Measurements from ENCODE around the gene SLC2A6.

- TF ChIP-seq, protein P1, sequence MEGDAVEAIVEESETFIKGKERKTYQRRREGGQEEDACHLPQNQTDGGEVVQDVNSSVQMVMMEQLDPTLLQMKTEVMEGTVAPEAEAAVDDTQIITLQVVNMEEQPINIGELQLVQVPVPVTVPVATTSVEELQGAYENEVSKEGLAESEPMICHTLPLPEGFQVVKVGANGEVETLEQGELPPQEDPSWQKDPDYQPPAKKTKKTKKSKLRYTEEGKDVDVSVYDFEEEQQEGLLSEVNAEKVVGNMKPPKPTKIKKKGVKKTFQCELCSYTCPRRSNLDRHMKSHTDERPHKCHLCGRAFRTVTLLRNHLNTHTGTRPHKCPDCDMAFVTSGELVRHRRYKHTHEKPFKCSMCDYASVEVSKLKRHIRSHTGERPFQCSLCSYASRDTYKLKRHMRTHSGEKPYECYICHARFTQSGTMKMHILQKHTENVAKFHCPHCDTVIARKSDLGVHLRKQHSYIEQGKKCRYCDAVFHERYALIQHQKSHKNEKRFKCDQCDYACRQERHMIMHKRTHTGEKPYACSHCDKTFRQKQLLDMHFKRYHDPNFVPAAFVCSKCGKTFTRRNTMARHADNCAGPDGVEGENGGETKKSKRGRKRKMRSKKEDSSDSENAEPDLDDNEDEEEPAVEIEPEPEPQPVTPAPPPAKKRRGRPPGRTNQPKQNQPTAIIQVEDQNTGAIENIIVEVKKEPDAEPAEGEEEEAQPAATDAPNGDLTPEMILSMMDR (optimal IDR thresholded peaks at IDR 0.05 in 1 of 3, IDR thresholded peaks at IDR 0.05 in 1 of 3, conservative IDR thresholded peaks at IDR 0.05 in 1 of 3; ENCODE audit: extremely low read depth in 1 of 3, insufficient read depth in 2 of 3, low read length in 3 of 3), result no peak
- no peak for TF ChIP-seq EZH2 (IDR thresholded peaks at IDR 0.05; ENCODE audit: low read length)
Observed at GRCh38 chr9:133458643-133459312, 20.1 kb downstream of the SLC2A6 start.

All from keratinocyte (primary cell).